Activated naive CD8-positive, alpha-beta T cell (primary cell): ENCODE data around the gene EBPL.

Experiments used
- H3K27ac Mint-ChIP-seq: one replicate; pipeline ENCODE4 v1.8.0; 2021; ENCODE audit warnings: mixed read lengths
- H3K27me3 Mint-ChIP-seq: one replicate; pipeline ENCODE4 v1.8.0; 2021; ENCODE audit warnings: mixed read lengths
- H3K36me3 Mint-ChIP-seq: one replicate; pipeline ENCODE4 v1.8.0; 2021; ENCODE audit warnings: mixed read lengths
- H3K4me1 Mint-ChIP-seq: one replicate; pipeline ENCODE4 v1.8.0; 2021; ENCODE audit warnings: low read depth, mixed read lengths
- H3K4me3 Mint-ChIP-seq: one replicate; pipeline ENCODE4 v1.8.0; 2021; ENCODE audit warnings: mild to moderate bottlenecking, mixed read lengths
- H3K9me3 Mint-ChIP-seq: one replicate; pipeline ENCODE4 v1.8.0; 2021; ENCODE audit warnings: low read depth, mixed read lengths

EBPL gene

GRCh38 chr13:49690133-49690994 lies 922 bp downstream of the EBPL start:
- peak overlapping the region; percentile 90 for H3K4me3 Mint-ChIP-seq
- H3K4me1 Mint-ChIP-seq: peaks cover 37% of the 10 kb centered on the region
- no peaks in the 10 kb centered on the region for H3K9me3 Mint-ChIP-seq
- H3K27me3 Mint-ChIP-seq: no peaks in the 10 kb centered on the region
- peaks cover 12% of the 10 kb centered on the region for H3K36me3 Mint-ChIP-seq
- H3K27ac Mint-ChIP-seq: peak overlapping the region; percentile 80

DNA sequence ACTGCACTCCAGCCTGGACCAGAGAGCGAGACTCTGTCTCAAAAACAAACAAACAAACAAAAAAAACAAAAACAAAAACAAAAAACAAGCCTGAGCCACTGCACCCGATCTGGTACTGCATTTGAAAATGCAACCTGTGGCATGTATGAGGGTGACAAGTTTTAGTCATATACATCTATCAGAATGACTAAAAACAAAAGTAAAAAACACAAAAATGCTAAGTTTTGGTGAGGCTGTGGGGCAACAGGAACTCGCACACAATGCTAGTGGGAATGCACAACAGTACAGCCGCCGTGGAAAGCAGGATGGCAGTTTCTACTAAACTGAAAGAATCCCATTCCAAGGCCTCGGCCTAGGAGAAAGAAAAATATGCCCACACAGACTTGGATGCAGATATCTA lies 7.8 kb downstream of the EBPL start:
- Mint-ChIP-seq H3K4me1 (peaks cover 35% of the 10 kb centered on the region), H3K36me3 (peaks cover 14% of the 10 kb centered on the region), H3K9me3 (no peaks in the 10 kb centered on the region), H3K27ac (no peak overlapping the region), H3K4me3 (no peak overlapping the region), H3K27me3 (no peaks in the 10 kb centered on the region)

DNA sequence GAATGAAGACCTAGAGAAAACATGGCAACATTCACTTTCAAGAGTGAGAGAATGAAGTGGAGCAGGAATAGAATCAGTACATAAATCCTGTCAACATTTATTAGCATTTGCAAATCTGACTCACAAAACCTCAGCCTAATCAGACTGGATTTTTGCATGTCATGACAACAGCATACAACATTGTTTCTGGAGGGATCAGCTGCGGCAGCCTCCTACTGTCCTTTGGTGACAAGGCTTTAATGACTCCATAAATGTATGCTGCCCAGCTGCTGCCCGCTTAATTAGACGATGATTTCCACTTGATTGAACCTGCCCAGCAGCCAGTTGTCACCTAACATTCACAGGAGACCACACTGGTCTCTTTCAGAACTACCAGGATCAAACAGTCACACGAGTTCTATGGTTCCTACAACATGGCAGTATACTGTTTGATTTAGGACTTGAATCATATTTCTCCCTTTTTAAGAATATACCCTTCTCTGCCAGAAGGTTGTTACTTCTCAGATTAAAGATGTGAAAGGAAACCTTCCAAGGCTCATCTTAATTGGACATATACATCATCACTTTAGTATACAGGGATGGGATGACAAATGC lies 9.3 kb downstream of the EBPL start:
- Mint-ChIP-seq H3K9me3 (no peaks in the 10 kb centered on the region), H3K4me3 (no peak overlapping the region), H3K27me3 (no peaks in the 10 kb centered on the region), H3K27ac (no peak overlapping the region), H3K4me1 (peaks cover 26% of the 10 kb centered on the region), H3K36me3 (peaks cover 10% of the 10 kb centered on the region)

DNA sequence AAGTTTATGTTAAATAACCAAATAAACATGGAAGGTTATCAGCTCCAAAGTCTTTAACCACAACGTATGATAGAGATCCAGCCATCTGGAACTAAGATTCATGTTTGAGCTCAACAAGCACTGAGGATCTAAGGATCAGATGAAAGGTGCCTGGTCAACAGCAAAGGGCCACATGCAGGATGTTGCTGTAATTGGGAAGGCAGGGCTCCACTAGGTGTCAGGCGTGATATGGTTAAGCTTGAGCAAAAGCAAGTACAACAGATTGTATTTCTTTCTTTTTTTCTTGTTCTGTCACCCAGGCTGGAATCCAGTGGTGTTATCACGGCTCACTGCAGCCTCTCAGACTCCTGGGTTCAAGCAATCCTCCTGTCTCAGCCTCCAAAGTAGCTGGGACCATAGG lies 12.0 kb downstream of the EBPL start:
- no peaks in the 10 kb centered on the region for H3K9me3 Mint-ChIP-seq
- peaks cover 12% of the 10 kb centered on the region for H3K36me3 Mint-ChIP-seq
- H3K27me3 Mint-ChIP-seq: no peaks in the 10 kb centered on the region
- H3K27ac Mint-ChIP-seq: no peak overlapping the region
- no peak overlapping the region for H3K4me3 Mint-ChIP-seq
- H3K4me1 Mint-ChIP-seq: peaks cover 24% of the 10 kb centered on the region

DNA sequence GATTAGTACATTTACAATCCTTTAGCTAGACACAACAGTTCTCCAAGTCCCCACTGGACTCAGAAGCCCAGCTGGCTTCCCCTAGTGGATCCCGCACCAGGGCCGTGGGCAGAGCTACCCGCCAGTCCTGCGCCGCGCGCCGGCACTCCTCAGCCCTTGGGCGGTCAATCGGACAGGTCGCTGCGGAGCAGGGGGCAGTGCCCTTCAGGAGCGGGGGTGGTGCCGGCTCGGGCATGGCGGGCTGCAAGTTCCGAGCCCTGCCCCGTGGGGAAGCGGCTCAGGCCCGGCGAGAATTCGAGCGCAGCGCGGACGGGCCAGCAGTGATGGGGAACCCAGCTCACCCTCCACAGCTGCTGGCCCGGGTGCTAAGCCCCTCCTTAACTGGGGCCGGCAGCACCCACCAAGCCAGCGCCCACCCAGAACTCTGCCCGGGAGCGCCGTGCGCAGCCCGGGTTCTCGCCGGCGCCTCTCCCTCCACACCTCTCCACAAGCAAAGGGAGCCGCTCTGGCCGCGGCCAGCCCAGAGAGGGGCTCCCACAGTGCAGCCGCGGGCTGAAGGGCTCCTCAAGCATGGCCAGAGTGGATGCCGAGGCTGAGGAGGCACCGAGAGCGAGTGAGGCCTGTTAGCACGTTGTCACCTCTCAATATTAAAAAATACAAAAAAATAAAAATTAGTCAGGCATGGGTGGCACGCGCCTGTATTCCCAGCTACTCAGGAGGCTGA lies 12.9 kb downstream of the EBPL start:
- Mint-ChIP-seq H3K27ac (no peak overlapping the region), H3K9me3 (no peaks in the 10 kb centered on the region), H3K27me3 (no peaks in the 10 kb centered on the region), H3K4me1 (peaks cover 16% of the 10 kb centered on the region), H3K36me3 (peaks cover 8% of the 10 kb centered on the region), H3K4me3 (no peak overlapping the region)

- Mint-ChIP-seq H3K4me1 (peaks cover 10% of the 10 kb centered on the region), H3K36me3 (peaks cover 8% of the 10 kb centered on the region), H3K27ac (no peak overlapping the region), H3K4me3 (no peak overlapping the region), H3K9me3 (no peaks in the 10 kb centered on the region), H3K27me3 (no peaks in the 10 kb centered on the region)
Observed at GRCh38 chr13:49676581-49677298, 14.5 kb downstream of the EBPL start.

DNA sequence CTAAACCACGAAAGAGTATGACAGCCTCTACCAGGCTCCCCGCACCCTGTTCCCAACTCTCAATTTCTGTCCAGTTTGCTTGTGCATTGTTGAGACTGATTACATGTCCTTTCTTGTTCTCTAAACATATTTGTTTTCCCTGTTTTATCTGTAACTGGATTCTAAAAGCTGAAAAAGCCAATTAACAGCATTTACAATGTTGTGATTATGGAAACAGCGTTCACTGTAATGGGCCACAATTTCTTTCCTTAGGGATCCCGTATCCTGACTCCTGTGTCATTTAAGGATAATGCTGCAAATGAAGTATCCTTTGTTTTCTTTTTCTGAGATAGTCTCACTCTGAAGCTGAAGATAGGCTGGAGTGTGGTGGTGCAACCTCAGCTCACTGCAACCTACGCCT lies 20.5 kb downstream of the EBPL start:
- Mint-ChIP-seq H3K9me3 (no peaks in the 10 kb centered on the region), H3K4me3 (no peak overlapping the region), H3K4me1 (no peaks in the 10 kb centered on the region), H3K36me3 (peaks cover 7% of the 10 kb centered on the region), H3K27me3 (no peaks in the 10 kb centered on the region), H3K27ac (no peak overlapping the region)

DNA sequence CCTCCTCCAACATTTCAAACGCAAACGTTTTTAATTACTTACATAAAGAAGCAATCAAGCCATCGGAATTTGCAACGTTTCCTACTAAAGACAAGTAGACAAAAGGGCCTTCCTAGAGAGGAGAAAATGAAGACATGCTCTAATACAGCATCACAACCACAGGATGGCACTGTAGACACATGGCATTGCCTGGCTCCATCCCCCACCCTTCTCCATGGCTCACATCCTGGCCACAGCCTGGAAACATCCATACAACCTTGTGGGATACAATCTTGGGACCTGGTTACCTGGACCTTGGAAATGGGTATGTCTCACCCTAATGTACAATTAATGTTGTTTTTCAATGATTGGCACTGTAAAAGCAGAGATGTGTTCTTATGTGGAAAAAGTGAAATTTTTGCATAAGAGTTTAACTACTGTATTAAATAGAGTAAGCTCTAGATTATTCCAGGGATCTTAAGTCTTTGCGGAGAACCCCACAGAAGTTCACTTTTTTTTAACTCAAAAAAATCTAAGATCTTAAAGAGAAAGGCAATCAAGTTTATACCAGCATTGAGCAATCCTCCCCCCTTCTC lies 21.5 kb downstream of the EBPL start:
- Mint-ChIP-seq H3K9me3 (no peaks in the 10 kb centered on the region), H3K36me3 (peaks cover 4% of the 10 kb centered on the region), H3K4me1 (no peaks in the 10 kb centered on the region), H3K4me3 (no peak overlapping the region), H3K27me3 (no peaks in the 10 kb centered on the region), H3K27ac (peak overlapping the region; percentile 30)

DNA sequence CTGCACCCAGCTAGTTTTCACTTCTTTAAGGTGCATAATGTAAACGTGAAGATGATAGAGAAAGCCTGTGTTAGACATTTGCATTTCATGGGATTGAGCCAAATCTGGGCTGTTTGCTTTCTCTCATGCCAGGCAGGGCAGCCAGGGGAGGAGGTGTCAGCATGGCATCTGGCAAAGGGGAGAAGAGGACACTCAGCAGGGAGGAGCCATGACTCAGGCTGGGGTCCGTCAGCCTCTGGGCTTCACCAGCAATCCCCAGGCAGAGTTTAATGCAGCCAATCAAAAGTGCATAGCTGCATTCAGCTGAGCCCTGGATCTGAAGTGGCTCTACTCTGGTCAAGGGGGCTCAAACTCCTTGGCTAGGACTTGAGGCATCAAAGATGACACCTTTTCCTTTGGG lies 23.5 kb downstream of the EBPL start:
- Mint-ChIP-seq H3K36me3 (peaks cover 8% of the 10 kb centered on the region), H3K4me3 (no peak overlapping the region), H3K27me3 (no peaks in the 10 kb centered on the region), H3K9me3 (no peaks in the 10 kb centered on the region), H3K4me1 (no peaks in the 10 kb centered on the region), H3K27ac (no peak overlapping the region)

GRCh38 chr13:49664606-49665005 lies 26.7 kb downstream of the EBPL start:
- no peaks in the 10 kb centered on the region for H3K4me1 Mint-ChIP-seq
- H3K27me3 Mint-ChIP-seq: no peaks in the 10 kb centered on the region
- no peak overlapping the region for H3K27ac Mint-ChIP-seq
- H3K4me3 Mint-ChIP-seq: no peak overlapping the region
- no peaks in the 10 kb centered on the region for H3K9me3 Mint-ChIP-seq
- peaks cover 16% of the 10 kb centered on the region for H3K36me3 Mint-ChIP-seq

DNA sequence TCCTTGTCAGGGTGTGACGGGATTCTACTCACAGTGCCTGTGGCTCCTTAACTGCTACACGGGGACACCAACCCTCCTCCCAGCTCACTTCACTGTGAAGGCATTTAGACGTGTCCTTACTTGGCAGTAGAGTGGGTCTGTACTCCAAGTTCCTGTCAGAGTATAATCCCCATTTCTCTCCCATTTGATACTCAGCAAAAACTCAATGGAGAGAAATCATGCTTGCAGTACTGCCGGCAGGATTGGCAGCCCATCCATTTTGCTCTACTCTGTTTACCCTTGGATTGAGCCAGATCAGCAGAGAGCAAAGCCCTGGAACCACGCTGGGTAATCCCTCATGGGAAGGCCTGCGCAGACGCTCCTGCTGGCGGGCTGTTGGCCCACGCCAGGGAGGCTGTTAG lies 34.0 kb downstream of the EBPL start:
- Mint-ChIP-seq H3K27me3 (no peaks in the 10 kb centered on the region), H3K36me3 (peaks cover 11% of the 10 kb centered on the region), H3K4me1 (no peaks in the 10 kb centered on the region), H3K9me3 (no peaks in the 10 kb centered on the region), H3K27ac (no peak overlapping the region), H3K4me3 (no peak overlapping the region)

GRCh38 chr13:49655906-49656305 lies 35.4 kb downstream of the EBPL start:
- no peaks in the 10 kb centered on the region for H3K9me3 Mint-ChIP-seq
- no peak overlapping the region for H3K27ac Mint-ChIP-seq
- H3K36me3 Mint-ChIP-seq: peaks cover 6% of the 10 kb centered on the region
- no peaks in the 10 kb centered on the region for H3K27me3 Mint-ChIP-seq
- no peak overlapping the region for H3K4me3 Mint-ChIP-seq
- no peaks in the 10 kb centered on the region for H3K4me1 Mint-ChIP-seq

DNA sequence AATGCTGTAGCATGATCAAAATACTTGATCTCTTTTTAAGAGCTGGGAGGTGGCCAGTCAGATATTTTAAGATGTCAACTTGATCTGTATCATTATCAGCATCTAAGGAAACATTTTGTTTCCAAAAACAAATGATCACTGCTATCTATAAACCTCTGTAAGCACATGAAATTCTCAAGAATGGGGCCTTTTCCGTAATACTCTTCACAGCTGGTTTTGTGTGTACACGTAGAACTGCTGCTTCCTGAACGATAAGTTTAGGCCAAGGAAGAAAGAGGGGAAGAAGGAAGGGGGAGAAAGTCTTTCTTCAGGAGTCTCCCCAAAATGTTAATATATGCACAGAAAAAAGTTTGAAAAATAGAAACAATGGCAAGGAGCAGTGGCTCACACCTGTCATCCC lies 37.3 kb downstream of the EBPL start:
- Mint-ChIP-seq H3K27ac (no peak overlapping the region), H3K4me3 (no peak overlapping the region), H3K36me3 (peaks cover 4% of the 10 kb centered on the region), H3K4me1 (no peaks in the 10 kb centered on the region), H3K27me3 (no peaks in the 10 kb centered on the region), H3K9me3 (no peaks in the 10 kb centered on the region)

DNA sequence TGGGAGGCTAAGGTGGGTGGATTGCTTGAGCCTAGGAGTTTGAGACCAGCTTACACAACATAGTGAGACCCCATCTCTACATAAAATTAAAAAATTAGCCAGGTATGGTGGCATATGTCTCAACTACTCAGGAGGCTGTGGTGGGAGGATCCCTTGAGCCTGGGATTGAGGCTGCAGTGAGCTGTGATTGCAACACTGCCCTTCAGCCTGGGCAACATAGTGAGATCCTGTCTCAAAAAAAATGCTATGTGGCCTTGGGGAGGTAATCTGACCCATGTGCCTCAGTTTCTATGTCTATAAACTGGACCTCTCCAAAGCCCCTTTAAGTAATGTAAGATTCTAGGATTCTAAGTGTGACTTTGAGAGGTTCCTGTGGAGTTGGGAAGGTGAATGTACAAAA lies 37.8 kb downstream of the EBPL start:
- Mint-ChIP-seq H3K27me3 (no peaks in the 10 kb centered on the region), H3K4me1 (no peaks in the 10 kb centered on the region), H3K9me3 (no peaks in the 10 kb centered on the region), H3K27ac (no peak overlapping the region), H3K4me3 (no peak overlapping the region), H3K36me3 (peaks cover 4% of the 10 kb centered on the region)
